ENCODE data around the gene FLNC.

- TF ChIP-seq CTCF (IDR thresholded peaks at IDR 0.05) (no peak), POLR2AphosphoS5 (IDR thresholded peaks at IDR 0.05; ENCODE audit: low read depth, low read length) (no peak), SIN3A (IDR thresholded peaks at IDR 0.05; ENCODE audit: borderline replicate concordance, insufficient read depth, low read depth, low read length) (no peak), TCF7L2 (IDR thresholded peaks at IDR 0.05; ENCODE audit: low read depth, low read length) (no peak)
These were observed 47.5 kb downstream of the FLNC start for GRCh38 chr7:128877756-128878120.
